Activated gamma-delta T cell (primary cell): ENCODE data around the gene HUNK.
"Not testable (repeated sequence)": the region's sequence is repeated elsewhere in the genome, so short reads cannot be mapped to it uniquely, and the experiment has no call there.

ENCODE experiments used
- DNase-seq: peaks from one replicate; lab custom pipeline; 2025; lab: John Stamatoyannopoulos, UW
- total RNA-seq, 2 donors: gene quantifications; one replicate each; lab custom pipeline; 2026; lab: John Stamatoyannopoulos, UW

The HUNK gene
- total RNA-seq: 0 to 0.05 reads per million in 2 donors

GRCh38 chr21:31872452-31873274 lies at the start of gene HUNK:
TSS of gene HUNK (plus strand) at chr21:31873020. CDS start at chr21:31873675, 655 bp downstream.
- no peak for DNase-seq

DNA sequence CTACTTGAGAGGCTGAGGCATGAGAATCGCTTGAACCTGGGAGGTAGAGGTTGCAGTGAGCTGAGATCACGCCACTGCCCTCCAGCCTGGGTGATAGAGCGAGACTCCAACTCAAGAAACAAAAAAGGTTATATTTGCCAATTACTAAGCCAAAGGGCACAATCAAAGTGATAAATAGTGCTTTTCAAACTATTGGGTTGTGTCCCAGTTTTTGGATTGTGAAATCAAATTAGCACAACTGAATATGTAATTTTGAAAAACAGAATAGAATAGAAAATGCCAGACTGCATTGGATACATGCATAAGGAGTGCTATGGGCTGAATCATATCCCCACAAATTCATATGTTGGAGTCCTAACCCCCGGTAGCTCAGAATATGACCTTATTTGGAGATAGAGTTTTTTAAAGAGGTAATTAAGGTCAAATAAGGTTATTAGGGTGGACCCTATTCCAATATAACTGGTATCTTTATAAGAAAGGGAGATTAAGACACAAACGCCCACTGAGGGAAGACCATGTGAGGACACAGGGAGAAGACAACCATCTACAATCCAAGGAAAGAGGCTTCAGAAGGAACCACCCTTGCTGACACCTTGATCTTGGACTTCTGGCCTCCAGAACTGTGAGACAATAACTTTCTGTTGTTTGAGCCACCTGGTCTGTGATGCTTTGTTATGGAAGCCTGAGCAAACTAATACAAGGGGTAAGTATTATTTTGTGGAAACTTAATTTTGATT lies 42.9 kb upstream of the HUNK start:
- DNase-seq: no peak

GRCh38 chr21:31830701-31831100 lies 42.1 kb upstream of the HUNK start:
- DNase-seq: no peak

GRCh38 chr21:31837041-31837440 lies 35.8 kb upstream of the HUNK start:
- no peak for DNase-seq

- DNase-seq: no peak
These were observed 35.0 kb upstream of the HUNK start for GRCh38 chr21:31837618-31838390.

DNA sequence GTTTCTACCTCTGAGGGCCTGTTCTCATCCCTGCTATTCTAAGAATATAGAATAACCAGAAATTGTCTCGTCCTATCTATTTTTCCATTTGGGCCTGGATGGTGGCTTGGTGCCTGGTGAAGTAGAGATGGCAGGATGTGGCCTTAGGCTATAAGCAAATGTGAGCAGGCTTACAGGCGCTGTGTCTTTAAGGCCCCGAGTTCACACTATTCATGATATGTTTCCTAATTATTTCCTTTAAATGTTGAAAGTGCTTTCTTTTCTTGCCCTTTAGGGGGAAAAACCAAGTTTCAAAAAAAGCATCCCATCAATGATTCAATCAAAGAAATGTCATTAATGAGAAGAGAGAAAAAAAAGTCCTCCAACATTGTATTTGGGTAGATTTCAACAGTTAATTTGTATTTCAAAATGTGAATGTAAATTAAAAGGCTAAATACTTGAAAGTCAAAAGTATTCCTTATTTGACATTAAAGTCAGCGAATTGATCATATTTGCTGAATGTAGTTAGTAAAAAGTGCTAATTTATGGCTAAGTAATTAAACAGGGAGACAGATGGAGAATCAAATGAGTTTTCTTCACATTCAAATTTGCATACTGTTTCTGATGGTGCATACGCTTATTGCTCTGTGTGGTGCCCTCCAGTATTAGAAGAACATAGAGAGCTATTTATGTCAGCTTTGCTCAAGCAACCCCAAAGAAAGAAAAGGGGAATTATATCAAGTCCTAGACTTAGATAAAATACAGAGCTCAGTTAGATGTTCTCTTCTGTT lies 34.0 kb upstream of the HUNK start:
- no peak for DNase-seq

DNA sequence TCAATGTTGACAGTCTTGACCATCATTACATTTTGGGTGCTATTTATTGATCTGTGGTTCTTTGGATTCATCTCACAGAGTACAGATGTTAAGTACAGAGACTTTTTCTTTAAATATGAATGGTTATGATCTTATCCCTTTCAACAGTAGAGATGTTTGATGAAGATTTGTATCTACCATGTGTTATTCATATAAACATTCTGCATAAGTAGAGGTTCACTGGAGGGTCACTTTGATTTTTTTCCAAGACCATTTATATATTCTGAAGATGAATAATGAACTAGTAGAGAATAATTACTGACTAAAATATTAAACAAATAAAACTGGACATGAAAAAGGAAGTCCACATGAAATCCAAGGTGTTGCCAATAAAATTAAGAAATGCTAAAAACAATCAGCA lies 28.6 kb upstream of the HUNK start:
- DNase-seq: no peak

- DNase-seq: no peak
These were observed 27.6 kb upstream of the HUNK start for GRCh38 chr21:31845151-31845729.

DNA sequence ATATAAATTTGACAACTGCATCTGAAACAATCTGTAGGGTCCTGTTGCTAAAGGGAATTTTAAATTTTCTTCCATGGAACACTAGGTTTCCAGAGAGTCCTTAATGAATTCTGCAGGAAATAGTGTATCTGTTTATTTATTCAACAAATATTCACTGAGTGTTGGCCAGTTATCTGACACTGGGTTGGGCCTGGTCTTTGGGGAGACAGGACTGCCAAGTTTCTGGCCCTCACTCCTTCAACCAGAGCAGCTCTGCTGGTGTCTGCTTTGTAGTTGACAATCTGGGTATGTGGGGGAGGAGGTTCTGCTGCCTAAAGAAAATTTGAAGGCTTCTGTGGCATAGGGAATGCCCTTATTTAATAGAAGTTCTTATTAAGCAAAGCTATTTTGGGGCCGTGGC lies 26.1 kb upstream of the HUNK start:
- DNase-seq: no peak

DNA sequence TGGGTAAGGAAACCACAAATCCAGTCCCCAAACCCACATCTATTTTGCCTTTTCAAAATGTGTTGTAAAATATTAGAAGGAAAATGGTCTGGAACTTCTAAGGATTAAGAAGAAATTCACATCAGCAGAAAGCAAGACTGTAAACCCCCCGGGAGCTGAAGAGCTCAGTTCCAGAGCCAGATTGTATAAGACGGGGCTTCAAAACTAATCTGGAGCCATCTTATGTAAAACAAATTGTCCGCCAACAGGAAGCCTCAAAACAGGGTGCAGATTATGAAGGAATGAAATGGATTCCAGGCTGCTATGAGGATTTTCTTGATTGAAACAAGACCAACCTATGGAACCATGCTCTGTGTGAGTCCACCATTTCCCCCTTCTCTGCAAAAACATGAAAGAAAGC lies 25.1 kb upstream of the HUNK start:
- DNase-seq: no peak

DNA sequence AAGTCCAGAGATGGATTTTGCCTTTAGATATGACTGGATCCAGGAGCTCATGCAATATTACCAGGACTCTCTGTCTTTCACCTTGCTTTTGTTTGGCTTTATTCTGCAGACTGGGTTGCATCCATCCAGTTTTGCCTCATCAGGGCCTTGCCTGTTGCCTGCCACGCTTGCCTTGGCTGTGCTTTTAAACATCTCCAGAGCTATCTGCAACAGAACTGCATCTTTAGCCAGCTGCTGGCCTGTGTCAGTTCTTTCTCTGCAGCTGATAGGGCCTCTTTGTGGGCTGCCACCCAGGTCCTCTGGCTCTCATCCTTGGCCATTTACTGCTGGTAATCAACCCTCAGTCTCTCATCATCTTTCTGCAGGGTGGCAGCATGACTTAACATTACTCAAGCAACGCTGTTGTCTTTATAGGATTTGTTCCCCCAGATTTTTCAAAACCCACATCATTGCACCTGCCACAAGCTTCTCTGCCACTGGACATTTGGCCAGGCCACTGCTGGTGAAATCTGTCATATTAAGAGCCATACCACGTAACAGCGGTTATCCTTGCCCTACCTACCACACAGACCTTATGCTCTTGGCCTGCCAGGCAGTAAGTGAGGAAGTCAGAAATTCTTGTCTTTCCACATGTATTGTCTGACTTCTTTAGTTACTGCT lies 24.4 kb upstream of the HUNK start:
- DNase-seq: no peak

GRCh38 chr21:31850886-31851285 lies 21.9 kb upstream of the HUNK start:
- DNase-seq: no peak

DNA sequence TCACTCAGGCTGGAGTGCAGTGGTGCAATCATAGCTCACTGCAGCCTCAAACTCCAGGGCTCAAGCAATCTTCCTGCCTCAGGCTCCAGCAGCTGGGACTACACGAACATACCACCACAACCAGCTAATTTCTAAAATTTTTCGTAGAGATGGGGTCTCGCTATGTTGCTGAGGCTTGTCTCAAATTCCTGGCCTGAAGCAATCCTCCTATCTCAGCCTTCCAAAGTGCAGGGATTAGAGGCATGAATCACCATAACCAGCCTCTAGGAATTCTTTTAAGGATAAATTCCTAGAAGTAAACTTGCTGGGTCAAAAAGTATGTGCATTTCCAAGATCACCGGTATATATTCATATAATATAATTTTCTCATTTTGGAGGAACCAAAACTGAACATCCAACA lies 17.6 kb upstream of the HUNK start:
- DNase-seq: no peak

DNA sequence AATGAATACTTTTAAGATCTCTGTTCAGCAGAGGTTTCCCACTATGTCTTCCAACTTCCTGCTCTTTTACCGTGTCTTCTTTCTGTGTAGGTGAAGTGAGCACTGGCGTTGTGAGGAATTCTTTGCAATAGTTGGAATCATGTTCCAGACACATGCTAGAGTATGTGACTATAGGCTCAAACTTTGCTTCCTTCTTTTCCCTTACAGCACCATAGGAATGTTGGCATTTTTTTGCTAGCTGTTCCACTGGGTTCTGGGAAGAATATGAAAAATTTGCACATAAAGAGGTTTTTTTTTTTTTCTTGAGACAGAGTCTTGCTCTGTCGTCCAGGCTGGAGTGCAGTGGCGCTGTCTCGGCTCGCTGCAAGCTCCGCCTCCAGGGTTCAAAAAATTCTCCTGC lies 15.7 kb upstream of the HUNK start:
- no peak for DNase-seq

DNA sequence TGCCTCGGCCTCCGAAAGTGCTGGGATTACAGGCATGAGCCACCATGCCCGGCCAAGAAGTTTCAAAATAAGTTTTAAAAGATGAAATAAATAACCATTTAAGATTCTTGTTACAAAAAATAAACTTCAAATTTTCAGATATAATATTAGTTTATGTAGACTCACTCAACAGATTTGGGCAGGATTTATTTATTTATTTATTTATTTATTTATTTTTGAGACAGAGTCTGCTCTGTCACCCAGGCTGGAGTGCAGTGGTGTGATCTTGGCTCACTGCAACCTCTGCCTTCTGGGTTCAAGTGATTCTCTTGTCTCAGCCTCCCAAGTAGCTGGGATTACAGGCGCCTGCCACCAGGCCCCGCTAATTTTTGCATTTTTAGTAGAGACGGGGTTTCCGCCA lies 15.2 kb upstream of the HUNK start:
- DNase-seq: not testable (repeated sequence)

DNA sequence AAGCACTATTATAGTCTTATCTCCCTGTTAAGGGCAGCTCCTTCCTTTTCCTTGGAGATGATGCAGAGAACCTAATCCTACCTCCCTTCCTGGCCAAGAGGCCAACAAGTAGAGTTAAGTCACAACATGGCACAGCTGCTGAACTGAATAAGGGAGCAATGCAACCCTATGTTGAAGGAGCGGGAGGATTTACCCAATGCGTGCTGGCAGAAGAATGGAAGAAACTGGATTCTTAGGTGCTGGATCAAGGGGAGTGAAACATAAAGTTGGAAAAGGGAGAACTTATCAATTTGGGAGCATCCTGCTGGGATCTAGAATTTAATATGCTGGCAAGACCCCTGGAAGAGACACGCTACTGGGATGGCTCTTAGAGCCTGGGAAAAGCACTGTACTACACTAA lies 12.0 kb upstream of the HUNK start:
- DNase-seq: no peak

DNA sequence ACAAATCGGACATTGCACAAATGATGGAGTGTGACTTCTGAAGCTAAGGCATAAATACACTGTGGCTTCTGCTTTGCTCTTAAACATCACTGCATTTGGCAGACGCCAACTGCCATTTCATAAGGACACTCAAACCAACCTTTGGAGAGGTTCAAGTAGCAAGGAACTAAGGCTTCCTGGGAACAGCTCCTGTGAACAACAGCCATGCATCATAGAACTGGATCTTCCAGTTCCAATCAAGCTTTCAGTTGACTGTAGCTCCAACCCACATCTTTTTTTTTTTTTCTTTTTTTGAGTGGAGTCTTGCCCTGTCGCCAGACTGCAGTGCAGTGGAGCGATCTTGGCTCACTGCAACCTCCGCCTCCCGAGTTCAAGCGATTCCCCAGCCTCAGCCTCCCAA lies 10.7 kb upstream of the HUNK start:
- DNase-seq: no peak

GRCh38 chr21:31865429-31865970 lies 7.3 kb upstream of the HUNK start:
- DNase-seq: no peak

GRCh38 chr21:31866077-31866511 lies 6.7 kb upstream of the HUNK start:
- DNase-seq: no peak

DNA sequence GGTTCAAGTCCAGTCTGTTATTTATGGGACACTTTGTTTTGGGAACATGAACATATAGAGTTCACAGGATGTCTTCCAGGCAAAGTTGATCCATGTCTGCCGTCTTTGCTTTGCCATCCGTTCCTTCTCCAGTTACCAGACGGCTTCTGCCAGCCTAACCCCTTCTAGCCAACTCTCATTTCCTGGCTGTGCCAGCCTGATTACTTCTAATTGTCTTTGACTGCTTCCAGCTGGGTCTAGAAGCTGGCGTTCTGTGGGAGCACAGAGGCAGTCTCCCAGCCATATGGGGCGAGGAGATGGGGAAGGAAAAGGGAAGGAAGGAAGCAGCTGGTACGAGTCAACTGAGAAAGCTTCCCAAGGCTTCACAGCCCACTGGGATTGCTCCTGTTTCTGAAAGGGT lies 3.1 kb upstream of the HUNK start:
- no peak for DNase-seq
